Limb (tissue), 2 donors: ENCODE results near the gene ARHGAP24.
"Not testable (repeated sequence)": the region's sequence is repeated elsewhere in the genome, so short reads cannot be mapped to it uniquely, and the experiment has no call there.

Experiments used
- DNase-seq, 2 donors: peaks; one replicate each; pipeline ENCODE4 v3.0.0-alpha.2; 2016; ENCODE audit errors: extremely low spot score in 2 of 2

ARHGAP24 gene

DNA sequence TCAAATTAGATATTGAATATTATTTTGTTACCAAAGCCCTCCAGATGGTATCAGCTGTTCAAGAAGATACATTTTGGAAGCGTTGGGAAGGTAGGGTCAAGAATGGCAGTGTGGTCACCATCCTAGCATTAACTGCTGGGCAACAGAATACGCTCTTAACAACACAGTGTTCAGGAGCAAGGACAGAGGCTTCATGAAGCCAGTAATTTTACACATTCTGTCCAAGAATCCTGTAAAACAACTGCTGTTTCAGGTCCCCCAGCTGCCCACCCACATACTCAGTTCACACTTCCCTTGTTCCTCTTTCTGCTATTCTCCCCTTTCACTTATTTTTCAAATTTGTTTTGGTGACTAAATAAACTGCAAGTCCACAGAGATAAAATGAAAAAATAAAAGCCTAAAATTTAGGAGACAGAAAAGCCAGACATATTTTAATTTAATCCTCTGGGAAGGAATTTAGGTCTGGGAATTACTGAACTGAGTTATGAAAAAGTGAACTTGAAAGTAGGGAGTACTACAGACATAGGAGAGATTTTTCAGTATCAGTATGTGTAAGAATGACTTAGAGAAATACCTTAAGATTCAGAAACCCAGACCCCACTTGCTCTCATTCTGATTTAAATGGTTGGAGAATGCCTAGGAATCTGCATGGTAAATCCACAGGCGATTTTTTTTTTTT lies 478.2 kb downstream of the ARHGAP24 start:
- DNase-seq = no peak

GRCh38 chr4:85953651-85954018 lies 478.7 kb downstream of the ARHGAP24 start:
- no peak for DNase-seq

GRCh38 chr4:85955620-85956292 lies 480.8 kb downstream of the ARHGAP24 start:
- no peak for DNase-seq

- no peak for DNase-seq
Observed at GRCh38 chr4:85956293-85956945, 481.5 kb downstream of the ARHGAP24 start.

DNA sequence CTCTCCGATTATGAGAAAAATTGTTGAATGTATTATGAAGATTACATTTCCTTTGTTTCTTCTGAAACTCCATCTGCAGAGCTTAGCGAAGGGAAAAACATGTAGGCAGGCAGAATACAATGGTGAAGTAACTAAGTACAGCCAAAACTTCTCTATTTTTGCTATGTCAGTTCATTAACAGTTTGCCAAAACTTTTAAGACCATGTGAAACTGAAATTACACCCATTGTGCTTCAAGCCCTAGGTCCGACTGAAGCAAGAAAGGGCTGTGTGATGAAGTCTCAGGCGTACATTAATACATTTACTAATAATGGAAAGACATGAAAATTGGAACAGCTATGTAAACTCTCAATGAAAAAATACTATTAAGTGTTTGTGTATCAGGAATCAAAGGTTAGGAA lies 486.9 kb downstream of the ARHGAP24 start:
- no peak for DNase-seq

DNA sequence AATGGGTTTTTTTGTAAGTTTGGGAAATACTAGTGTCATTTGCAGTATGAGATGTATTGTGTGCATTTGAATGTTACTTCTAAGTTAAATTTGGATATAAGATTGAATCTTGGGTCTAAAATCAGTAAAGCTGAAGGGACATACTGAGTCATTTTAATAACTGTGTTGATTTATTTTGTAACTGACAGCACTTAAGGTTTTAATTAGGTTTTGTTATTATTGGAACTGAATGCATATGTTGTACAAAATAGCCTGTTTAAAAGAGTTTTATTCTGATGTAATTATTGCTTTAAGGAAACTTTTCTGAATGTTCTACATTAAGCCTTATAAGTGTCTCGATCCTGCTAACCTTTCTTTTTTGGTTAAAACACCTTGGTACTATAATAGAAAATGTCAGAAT lies 488.3 kb downstream of the ARHGAP24 start:
- DNase-seq = no peak

GRCh38 chr4:85964298-85964697 lies 489.3 kb downstream of the ARHGAP24 start:
- DNase-seq = no peak

GRCh38 chr4:85965017-85965416 lies 490.1 kb downstream of the ARHGAP24 start:
- DNase-seq = not testable (repeated sequence)

DNA sequence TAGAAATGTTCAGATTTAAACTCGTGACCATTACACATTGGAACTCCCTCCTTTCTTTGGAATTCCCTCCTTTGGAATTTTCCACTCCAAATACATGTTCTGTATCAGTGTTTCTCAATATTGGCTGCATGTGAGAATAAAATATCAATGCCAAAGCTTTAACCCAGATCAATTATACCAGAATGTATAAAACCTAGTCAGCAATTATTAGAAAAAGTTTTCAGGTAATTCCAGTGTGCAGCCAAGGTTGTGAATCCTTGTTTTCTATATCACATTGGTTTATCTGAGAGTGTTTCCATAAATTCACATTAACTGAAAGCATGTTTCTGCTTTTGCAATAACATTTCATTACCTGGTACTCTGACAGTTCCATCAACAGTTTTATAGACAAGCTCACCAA lies 490.6 kb downstream of the ARHGAP24 start:
- DNase-seq = no peak

- DNase-seq = peak in 1 of 2 donors; percentile 34
Observed at GRCh38 chr4:85966373-85966772, 491.4 kb downstream of the ARHGAP24 start.

GRCh38 chr4:85967872-85968271 lies 492.9 kb downstream of the ARHGAP24 start:
- no peak for DNase-seq

DNA sequence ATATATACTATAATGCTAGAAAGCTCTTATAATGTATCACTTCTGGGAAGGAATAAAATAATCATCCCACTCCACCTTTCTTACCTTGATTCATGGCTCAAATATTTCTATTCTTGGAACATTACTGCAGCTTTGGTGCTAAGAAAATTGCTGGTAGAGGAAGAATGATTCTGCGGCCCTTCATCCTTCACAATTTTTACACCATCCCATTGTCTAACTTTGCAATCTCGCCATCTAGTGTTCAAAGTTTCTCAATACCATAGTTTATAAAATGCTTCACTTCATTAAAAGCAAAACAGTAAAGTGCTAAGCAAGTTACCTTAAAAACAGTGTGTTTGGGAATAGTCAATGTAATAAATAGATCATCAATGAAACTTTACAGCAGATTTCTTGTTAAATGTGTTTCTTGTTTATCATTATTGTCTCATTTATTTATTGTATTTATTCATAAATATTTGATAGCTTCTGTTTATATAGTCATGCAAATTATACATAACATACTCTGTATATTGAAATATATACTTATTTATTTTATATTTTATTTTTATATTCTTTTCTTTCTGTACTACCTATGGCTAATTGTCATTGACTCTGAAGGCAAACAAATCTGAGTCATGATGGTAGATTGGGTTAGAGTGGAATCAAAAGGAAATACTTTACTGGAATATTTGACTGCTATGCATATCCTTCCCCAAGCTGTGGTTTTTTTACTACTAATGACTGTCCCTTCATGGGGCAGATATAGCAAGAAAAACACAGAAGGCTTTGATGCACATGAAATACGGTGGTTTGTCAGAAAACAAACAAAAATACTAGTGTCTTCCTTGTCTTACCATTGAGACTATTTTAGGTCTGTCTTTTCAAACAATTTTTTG lies 494.2 kb downstream of the ARHGAP24 start:
- DNase-seq = peak in 1 of 2 donors; percentile 75

GRCh38 chr4:85970535-85970934 lies 495.6 kb downstream of the ARHGAP24 start:
- DNase-seq = no peak

DNA sequence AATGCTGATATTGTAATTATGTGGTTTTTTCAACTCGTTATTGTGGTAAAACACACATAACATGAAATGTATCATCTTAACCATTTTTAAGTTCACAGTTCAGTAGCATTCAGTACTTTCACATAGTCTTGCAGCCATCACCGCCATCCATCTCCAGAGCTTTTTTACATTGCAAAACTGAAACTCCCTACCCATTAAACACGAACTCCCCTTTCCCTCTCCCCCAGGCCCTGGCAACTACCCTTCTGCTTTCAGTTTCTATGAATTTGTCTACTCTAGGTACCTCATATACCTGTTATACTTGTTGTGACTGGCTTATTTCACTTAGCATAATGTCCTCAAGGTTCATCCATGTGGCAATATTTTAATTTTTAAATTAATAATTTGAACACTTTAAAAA lies 504.3 kb downstream of the ARHGAP24 start:
- DNase-seq = no peak

- DNase-seq = no peak
Observed at GRCh38 chr4:85986266-85986665, 511.3 kb downstream of the ARHGAP24 start.

DNA sequence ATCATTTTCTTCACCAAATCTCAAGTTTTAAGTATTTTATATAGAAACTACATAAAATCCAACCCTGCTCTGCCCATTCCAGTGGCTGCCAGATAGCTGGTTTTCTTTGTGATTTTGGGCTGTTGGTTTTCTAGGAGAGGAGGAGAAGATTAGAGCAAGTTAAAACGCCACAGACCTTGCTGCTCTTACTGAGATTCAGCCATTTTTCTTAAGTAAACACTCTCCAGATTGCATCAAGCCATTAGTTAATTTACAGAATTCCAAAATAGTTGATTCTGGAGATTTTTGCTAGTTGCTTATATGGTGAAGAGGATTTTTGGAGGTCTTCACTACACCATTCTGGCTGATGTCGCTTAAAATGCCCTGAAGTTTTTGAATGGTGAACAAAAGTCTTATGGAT lies 518.7 kb downstream of the ARHGAP24 start:
- no peak for DNase-seq

GRCh38 chr4:85994576-85994975 lies 519.6 kb downstream of the ARHGAP24 start:
- DNase-seq = no peak

DNA sequence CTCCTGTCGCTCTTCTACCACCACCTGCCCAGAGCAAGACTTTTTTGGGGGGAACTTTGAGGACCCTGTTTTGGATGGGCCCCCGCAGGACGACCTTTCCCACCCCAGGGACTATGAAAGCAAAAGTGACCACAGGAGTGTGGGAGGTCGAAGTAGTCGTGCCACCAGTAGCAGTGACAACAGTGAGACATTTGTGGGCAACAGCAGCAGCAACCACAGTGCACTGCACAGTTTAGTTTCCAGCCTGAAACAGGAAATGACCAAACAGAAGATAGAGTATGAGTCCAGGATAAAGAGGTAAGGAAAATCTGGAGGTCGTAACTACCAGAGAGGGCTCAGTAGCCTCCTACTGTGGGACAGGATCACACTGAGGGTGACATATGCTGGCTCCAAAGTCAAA lies 520.4 kb downstream of the ARHGAP24 start:
- no peak for DNase-seq

GRCh38 chr4:86001591-86001990 lies 526.6 kb downstream of the ARHGAP24 start:
- DNase-seq = no peak

DNA sequence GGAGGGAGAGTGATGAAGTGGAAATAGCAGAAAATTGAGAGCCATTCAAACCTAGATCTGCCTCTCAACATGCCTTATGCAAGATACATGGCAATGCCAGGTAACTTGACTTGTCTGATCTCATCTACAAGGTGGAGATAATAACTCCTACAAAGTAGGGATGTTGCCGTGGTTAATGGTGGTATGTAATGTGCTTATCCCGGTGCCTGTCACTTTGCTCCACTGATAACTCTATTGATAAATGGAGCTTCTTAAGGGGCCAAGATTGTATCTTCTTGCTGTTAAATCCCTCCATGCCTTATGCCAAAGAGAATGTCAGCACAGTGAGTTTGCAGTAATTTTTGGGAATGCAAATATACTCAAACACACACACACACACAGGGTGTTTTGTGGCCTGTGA lies 529.1 kb downstream of the ARHGAP24 start:
- no peak for DNase-seq

GRCh38 chr4:86006057-86006456 lies 531.1 kb downstream of the ARHGAP24 start:
- DNase-seq = no peak

DNA sequence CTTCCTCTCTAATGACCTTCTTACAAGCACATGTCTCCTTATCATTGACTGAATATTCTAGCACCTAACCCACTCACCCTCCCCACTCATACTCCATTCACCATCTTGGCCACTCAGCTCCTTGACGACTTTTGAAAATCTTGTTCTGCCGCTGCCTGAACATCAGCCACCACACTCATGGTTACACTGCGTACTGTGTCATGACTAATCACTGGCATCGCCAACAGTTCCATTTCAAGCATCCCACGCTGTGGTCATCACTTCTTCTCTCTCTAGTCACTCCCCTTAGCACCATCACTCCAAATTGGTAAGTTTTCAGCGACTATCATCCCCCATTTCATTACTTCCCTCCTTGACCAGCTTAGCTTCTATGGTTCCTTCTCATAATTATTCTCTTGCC lies 532.1 kb downstream of the ARHGAP24 start:
- no peak for DNase-seq
